ENCODE measurements around the gene COX15. TPM values are rescaled to one million over a fixed set of nuclear protein-coding genes. Genes with fewer than 3 reads are reported as not detected.
"Not testable (repeated sequence)": the region's sequence is repeated elsewhere in the genome, so short reads cannot be mapped to it uniquely, and the experiment has no call there.

The COX15 gene
- total RNA-seq, 1 donor, result 36.1 TPM

- no peak overlapping the region for H3K4me3 ChIP-seq (ENCODE audit: low read depth, low read length)
- peak; percentile 79 for DNase-seq (ENCODE audit: low read depth)
These were observed 26.4 kb upstream of the COX15 start for GRCh38 chr10:99758211-99758891.

DNA sequence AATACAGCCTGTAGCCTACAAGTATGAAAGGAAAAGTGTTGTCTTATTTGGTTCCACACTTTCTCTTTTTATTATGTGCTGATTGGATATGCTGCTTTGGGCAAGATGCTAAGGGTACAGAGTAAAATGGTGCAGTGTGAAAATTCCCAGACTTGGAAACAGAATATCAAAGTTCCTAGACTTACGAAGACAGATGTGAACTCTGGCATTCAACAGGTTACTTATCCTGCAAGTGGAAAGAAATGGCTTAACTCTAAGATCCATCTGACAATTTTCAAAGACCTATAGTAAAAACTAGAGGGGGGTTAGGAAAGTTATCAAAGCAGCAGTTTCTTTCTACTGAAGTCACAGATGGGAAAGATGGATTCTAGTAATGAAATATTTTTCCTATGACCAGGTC is 24.2 kb upstream of the COX15 start:
- no peak for DNase-seq (ENCODE audit: low read depth)
- TF ChIP-seq CTCF (IDR thresholded peaks at IDR 0.05; ENCODE audit: insufficient read depth, low read length), result no peak
- H3K4me3 ChIP-seq (ENCODE audit: low read depth, low read length), result no peak overlapping the region

More at GRCh38 chr10:99758211-99758891, 26.4 kb upstream of the COX15 start:
- no peak for TF ChIP-seq CTCF (IDR thresholded peaks at IDR 0.05; ENCODE audit: insufficient read depth, low read length)

DNA sequence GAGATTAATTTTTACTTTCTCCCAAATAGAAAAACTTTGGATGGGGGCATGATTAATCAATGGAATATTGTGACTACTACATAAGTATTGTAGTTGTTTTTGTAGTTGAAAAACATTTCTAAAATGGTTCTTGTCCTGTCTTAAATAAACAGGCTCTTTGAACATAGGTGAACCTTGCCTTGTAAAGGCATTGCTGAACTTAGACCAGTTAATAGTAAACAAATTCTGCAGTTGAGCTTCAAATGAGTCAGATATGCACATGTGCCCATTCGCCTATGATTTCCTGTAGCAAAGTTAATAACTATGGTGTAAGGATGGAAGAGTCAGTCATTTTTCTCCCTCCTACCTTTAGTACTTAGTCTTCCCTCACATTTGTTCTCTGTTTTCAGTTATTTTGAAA is 22.7 kb upstream of the COX15 start:
- H3K4me3 ChIP-seq (ENCODE audit: low read depth, low read length), result no peak overlapping the region
- DNase-seq (ENCODE audit: low read depth), result no peak
- TF ChIP-seq CTCF (IDR thresholded peaks at IDR 0.05; ENCODE audit: insufficient read depth, low read length), result no peak

GRCh38 chr10:99750641-99751040 is 18.7 kb upstream of the COX15 start:
- no peak for DNase-seq (ENCODE audit: low read depth)
- TF ChIP-seq CTCF (IDR thresholded peaks at IDR 0.05; ENCODE audit: insufficient read depth, low read length), result no peak
- no peak overlapping the region for H3K4me3 ChIP-seq (ENCODE audit: low read depth, low read length)

DNA sequence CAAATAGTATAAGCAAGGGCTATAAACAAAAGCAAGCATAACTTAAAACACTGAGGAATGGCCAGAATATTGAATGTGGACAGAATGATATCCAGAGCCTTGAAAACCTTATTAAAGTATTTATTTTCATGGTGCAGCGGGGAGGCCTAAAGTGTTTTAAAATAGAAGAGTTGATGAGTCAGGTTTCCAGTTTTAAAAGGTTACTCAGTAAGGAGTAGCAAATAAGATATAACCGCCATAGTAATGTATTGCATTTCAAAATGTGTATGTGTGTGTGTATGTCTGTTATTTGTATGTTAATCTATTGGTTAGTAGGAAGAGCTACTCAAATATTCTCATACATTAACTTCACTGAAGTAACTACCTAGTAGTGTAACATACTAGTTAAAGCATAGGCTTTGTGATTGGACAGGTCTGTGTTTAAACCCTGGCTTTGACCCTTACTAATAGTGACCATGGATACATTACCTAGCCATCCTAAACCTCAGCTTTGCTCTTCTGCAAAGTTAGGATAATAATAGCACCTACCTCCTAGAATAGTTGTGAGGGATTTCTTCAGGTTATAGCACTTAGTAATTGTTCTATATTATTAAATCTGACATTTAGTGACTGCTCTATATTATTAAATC is 17.0 kb upstream of the COX15 start:
- TF ChIP-seq CTCF (IDR thresholded peaks at IDR 0.05; ENCODE audit: insufficient read depth, low read length), result no peak
- no peak for DNase-seq (ENCODE audit: low read depth)
- no peak overlapping the region for H3K4me3 ChIP-seq (ENCODE audit: low read depth, low read length)

DNA sequence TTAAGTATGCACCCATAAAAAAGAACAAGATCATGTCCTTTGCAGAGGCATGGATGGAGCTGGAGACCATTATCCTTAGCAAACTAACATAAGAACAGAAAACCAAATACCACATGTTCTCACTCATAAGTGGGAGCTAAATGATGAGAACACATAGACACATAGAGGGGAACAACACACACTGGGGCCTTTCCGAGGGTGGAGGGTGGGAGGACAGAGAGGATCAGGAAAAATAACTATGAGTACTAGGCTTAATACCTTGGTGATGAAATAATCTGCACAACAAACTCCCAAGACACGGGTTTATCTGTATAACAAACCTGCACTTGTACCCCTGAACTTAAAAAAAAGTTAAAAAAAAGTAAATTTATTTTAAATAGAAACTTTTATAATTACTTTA is 14.2 kb upstream of the COX15 start:
- H3K4me3 ChIP-seq (ENCODE audit: low read depth, low read length); DNase-seq (ENCODE audit: low read depth): not testable (repeated sequence)

DNA sequence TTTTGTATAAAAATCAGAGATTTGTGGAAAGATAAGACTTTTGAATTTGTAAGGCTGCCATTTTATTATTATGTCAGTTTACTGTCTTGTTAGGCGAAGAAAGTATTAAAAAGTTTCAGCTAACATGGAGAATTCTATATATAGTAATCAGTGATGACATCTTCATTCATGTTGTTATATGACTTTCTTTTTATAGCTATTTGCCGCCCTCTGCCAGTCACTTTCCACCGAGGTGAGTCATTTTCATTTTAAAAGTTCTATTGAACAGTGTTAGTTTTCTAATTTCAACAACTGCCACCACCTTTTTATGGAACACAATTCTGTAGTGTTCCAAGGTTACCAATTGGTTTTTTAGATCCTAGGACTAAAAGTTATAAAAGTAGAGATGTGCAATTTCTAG is 11.9 kb upstream of the COX15 start:
- no peak for TF ChIP-seq CTCF (IDR thresholded peaks at IDR 0.05; ENCODE audit: insufficient read depth, low read length)

More for the DNA sequence above, 11.9 kb upstream of the COX15 start:
- DNase-seq (ENCODE audit: low read depth), result no peak
- H3K4me3 ChIP-seq (ENCODE audit: low read depth, low read length), result no peak overlapping the region
